ENCODE results near the gene EMSY.

- TF ChIP-seq, protein P1, sequence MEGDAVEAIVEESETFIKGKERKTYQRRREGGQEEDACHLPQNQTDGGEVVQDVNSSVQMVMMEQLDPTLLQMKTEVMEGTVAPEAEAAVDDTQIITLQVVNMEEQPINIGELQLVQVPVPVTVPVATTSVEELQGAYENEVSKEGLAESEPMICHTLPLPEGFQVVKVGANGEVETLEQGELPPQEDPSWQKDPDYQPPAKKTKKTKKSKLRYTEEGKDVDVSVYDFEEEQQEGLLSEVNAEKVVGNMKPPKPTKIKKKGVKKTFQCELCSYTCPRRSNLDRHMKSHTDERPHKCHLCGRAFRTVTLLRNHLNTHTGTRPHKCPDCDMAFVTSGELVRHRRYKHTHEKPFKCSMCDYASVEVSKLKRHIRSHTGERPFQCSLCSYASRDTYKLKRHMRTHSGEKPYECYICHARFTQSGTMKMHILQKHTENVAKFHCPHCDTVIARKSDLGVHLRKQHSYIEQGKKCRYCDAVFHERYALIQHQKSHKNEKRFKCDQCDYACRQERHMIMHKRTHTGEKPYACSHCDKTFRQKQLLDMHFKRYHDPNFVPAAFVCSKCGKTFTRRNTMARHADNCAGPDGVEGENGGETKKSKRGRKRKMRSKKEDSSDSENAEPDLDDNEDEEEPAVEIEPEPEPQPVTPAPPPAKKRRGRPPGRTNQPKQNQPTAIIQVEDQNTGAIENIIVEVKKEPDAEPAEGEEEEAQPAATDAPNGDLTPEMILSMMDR (IDR thresholded peaks at IDR 0.05), result no peak
- TF ChIP-seq EZH2 (IDR thresholded peaks at IDR 0.05; ENCODE audit: borderline replicate concordance, insufficient read depth, low read depth, low read length, poor library complexity, severe bottlenecking), result no peak
Observed at GRCh38 chr11:76542436-76542835, 97.6 kb downstream of the EMSY start.
